ENCODE results near the gene DHX57.

GRCh38 chr2:38828460-38828859 is 47.3 kb downstream of the DHX57 start:
- TF ChIP-seq CTCF (IDR thresholded peaks at IDR 0.05; ENCODE audit: low read length) (no peak), EZH2 (optimal IDR thresholded peaks at IDR 0.05; ENCODE audit: low read depth, low read length) (no peak)

Data from MM.1S (cell line).